ENCODE results near the gene TMEM14A.
"Not testable (repeated sequence)": the region's sequence is repeated elsewhere in the genome, so short reads cannot be mapped to it uniquely, and the experiment has no call there.

Gene TMEM14A, protein sequence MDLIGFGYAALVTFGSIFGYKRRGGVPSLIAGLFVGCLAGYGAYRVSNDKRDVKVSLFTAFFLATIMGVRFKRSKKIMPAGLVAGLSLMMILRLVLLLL

DNA sequence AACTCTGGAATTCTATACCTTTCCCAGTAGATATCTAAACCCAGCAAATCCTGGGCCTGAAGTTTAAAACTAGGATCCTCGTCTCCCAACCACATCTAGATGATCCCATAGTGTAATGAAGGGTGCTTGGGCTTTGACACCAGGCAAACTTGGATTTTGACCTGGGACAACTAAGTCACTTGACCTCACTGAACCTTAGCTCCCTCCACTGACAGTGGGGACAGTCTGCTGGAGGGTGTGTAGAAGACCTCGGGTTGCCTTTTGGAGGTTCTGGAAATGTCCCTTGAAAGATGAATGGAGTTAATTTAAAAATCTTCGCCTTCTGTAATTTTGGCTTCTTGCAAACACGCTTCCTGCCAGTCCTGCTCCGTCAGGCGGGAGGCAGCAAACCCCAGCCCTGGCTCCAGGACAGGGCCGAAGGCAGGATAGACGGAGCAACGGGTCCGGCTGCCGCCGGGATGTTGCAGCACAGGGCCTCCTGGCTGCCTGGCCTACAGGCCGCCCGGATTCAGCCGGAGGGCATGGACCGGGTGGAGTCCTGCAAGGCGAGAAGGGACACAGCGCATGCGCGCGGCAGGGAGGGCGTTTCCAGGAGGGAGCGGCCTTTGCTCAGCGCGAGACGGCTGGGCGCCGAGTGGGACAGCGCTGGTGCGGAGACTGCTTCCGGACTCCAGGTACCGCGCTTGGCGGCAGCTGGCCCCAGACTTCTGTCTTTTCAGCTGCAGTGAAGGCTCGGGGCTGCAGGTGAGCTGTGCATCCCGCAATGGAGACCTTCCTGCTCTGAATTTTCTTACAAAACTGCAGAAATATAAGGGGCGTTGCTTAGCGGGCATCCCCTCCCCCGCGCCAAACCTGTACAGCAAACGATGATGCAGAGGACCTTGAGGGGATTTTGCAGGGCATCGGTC, at the start of gene TMEM14A:
Gene TMEM14A (plus strand): TSS at position 612 of the 908 bp plus-strand sequence. CDS start 5,990 bp downstream, outside the sequence.
- peak; percentile 84 for DNase-seq (ENCODE audit: low read depth, low spot score)

- no peak for DNase-seq (ENCODE audit: low read depth, low spot score)
Measured at GRCh38 chr6:52621631-52622030, 49.3 kb upstream of the TMEM14A start.

- DNase-seq (ENCODE audit: low read depth, low spot score), result no peak
Measured at GRCh38 chr6:52622810-52623209, 48.1 kb upstream of the TMEM14A start.

GRCh38 chr6:52632011-52632410, 38.9 kb upstream of the TMEM14A start:
- DNase-seq (ENCODE audit: low read depth, low spot score), result no peak

- no peak for DNase-seq (ENCODE audit: low read depth, low spot score)
Measured at GRCh38 chr6:52634211-52634610, 36.7 kb upstream of the TMEM14A start.

DNA sequence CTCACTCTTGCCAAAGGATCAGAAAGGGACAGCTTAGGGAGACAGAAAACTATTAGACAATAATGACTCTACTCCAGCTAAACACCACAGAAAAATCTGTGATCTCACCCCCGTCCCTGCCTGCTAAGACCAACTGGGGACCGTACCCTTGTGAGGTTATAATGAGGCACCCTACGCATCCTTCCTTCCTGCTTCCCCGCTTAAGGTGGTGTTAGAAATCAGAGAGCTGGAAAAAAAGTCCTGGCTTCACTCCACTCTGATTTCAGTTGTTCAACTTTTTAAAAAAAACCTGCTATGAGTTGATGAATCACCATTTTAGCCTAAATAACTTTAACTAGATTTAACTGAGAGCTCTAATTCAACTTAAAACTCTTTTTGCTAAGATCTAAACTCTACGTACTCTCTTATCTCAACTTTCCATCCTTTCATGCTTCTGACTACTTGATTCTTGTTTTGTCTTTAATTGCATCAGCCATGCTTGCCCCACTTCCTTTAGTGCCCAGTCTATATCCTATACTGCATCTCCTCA, 35.8 kb upstream of the TMEM14A start:
- no peak for DNase-seq (ENCODE audit: low read depth, low spot score)

DNA sequence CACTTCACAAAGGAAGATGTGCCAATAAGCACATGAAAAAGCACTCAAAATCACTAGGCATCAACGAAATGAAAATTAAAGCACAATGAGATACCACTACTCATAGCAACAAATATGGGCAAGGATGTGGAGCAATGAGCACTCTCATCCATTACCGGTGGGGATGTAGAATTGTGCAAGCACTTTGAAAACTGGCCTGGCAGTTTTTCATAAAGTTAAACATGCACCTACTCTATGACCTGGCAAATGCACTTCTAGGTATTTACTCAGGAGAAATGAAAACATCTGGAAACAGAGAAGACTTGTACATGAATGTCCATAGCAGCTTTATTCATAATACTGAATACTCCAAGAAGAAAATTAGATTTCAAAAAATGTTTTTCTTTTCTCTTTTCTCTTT, 34.1 kb upstream of the TMEM14A start:
- no peak for DNase-seq (ENCODE audit: low read depth, low spot score)

GRCh38 chr6:52639493-52639892, 31.4 kb upstream of the TMEM14A start:
- DNase-seq (ENCODE audit: low read depth, low spot score), result no peak

- DNase-seq (ENCODE audit: low read depth, low spot score), result no peak
Measured at GRCh38 chr6:52640170-52640569, 30.7 kb upstream of the TMEM14A start.

GRCh38 chr6:52640916-52641315, 30.0 kb upstream of the TMEM14A start:
- no peak for DNase-seq (ENCODE audit: low read depth, low spot score)

GRCh38 chr6:52641388-52641787, 29.5 kb upstream of the TMEM14A start:
- DNase-seq (ENCODE audit: low read depth, low spot score), result no peak

DNA sequence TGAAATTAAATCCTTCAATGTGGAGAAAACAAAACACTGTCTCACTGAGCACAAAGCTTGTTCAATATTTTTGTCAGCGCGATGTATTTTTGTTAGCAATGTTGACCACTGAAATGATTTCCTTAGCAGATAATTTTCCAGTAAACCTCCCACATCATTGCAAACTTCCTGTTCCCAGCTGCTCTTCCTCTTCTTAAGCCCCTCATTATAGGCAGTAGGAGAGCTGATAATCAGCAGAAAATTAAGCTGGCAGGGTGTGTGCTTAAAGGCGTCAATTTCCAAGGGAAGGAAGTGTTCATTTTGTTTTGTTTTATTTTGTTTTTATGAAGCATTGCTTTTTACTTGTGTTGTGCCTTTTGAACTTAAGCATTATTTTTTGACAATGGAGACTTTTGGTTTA, 29.1 kb upstream of the TMEM14A start:
- DNase-seq (ENCODE audit: low read depth, low spot score), result no peak

GRCh38 chr6:52642368-52642767, 28.5 kb upstream of the TMEM14A start:
- no peak for DNase-seq (ENCODE audit: low read depth, low spot score)

DNA sequence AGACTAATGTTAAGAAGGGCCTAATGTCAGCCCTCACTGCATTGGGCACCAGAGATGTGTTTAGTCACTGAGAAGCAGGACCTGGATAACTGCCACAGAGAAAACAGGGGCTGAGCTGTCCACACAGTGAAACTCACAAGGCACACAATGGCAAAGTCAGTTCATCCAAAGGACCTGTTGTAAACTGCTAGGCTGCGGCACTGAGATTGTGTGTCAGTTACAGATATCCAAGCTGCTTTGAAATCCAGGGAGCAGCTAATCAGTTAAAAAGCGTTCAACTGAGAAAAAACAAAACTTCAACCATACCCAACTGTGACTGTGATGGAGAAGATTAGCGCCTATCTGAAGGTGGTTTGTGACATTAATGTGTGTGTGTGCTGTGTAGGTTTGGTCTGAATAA, 27.8 kb upstream of the TMEM14A start:
- DNase-seq (ENCODE audit: low read depth, low spot score), result no peak

- DNase-seq (ENCODE audit: low read depth, low spot score), result no peak
Measured at GRCh38 chr6:52644253-52644652, 26.7 kb upstream of the TMEM14A start.

DNA sequence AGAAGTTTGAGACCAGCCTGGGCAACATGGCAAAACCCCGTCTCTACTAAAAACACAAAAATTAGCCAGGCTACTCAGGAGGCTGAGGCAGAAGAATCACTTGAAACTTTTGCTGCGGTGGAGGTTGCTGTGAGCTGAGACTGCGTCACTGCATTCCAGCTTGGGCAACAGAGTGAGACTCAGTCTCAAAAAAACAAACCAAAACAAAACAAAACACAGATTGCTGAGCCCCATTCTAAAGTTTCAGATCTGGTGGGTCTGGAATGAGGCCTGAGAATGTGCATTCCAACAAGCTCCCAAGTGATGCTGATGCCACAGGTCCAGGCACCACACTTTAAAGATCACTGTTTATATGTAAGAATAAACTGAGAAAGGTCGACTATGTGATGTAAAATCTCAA, 24.9 kb upstream of the TMEM14A start:
- DNase-seq (ENCODE audit: low read depth, low spot score), result no peak

DNA sequence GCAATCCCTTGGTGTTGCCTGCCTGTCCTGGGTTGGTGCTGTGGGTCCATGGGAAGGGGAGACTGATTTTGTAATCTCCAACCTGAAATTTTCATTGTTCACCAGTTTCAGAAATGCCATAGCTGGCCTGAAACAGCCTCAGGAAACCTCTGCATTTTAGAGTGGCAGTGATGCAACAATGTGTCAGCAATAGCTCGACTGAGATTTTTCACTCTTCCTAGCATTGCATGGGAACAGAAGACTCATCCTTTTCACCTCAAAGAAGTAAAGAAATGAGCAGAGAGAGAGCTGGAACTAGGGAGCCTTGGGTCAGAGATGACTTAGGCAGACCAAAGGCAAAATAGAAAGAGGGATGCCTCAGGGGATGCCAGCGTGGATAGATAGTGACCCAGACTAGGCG, 23.7 kb upstream of the TMEM14A start:
- DNase-seq (ENCODE audit: low read depth, low spot score), result no peak

DNA sequence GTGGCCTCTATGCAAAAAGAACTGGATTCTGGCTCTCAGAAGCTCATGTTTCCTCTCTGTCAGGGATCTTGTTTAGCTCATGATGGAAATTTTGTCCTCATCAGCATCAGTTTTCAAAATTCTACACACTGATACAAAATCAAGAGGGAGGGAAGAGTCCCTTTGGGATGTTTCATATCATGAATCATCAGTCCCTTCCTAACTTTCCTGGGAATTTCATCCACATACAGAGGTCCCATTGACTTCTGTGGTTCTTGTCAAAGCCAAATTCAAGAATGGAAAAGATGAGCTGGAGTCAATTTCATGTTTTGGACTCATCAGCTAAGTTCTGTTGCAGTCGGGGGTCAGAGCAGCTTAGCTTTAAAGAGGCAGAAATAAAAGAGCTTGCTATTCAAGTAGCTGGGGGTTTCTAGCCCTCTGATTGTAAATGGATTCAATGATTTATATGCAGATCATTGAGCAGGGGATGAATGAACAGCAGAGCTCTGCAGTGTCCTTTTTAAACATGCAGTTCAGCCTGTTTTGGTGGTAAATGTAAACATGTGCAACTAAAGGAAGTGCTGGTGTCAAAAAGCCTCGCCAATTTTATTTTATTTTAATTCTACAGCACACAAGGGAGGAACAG, 21.3 kb upstream of the TMEM14A start:
- no peak for DNase-seq (ENCODE audit: low read depth, low spot score)

DNA sequence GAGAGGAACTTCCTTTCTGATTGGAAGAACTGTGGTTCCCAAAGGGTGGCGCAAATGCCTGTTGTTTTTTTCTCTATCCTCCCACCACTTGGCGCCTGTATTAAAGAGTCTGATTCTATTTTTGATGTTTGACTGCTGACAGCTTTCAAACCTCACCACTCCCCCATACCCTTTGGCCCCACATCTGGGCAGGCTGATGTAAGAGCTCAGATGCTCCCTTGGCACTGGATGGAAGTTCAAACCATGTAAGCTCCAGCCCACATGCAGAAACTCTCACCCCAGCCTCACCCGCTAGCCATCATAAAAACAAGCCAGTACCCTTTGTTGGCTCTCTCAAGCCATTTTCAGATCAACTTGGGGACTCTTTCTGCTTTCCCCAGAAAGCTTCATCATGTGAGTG, 20.0 kb upstream of the TMEM14A start:
- DNase-seq (ENCODE audit: low read depth, low spot score), result no peak

GRCh38 chr6:52653151-52653550, 17.8 kb upstream of the TMEM14A start:
- no peak for DNase-seq (ENCODE audit: low read depth, low spot score)

DNA sequence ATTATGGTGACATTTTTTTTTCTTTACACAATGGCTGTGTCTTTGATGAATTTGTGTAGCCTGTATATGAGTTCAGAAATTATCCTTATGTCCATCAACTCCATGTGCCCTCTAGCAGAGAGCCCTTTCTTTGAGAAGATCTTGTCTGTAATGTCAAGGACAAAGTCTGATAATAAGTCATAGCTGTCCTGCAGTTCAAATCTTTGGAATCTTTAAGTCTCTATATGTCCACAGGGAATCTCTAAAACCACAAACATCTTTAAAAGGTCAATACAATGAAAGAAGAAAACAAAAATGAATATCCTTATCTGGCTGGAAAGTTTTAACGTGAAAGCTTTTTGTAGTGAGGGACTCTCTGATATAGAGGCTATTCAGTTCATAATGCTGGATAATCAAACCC, 16.9 kb upstream of the TMEM14A start:
- DNase-seq (ENCODE audit: low read depth, low spot score), result no peak

- no peak for DNase-seq (ENCODE audit: low read depth, low spot score)
Measured at GRCh38 chr6:52654592-52654991, 16.3 kb upstream of the TMEM14A start.

GRCh38 chr6:52655941-52656340, 15.0 kb upstream of the TMEM14A start:
- DNase-seq (ENCODE audit: low read depth, low spot score), result not testable (repeated sequence)

Data from activated CD4-positive, CD25-positive, alpha-beta regulatory T cell treated with anti-CD3 and anti-CD28 coated beads, Interleukin-2, amount 50 U/mL, for 16 hours (primary cell).